Common myeloid progenitor, CD34-positive (primary cell): ENCODE data around the gene ACAP2.

Source experiments
- CTCF ChIA-PET: fragments of 350-600 bp; sonication (Branson Sonifier 250); formaldehyde crosslinking; loops from one replicate; lab custom pipeline; 2021; ENCODE audit warnings: antibody characterized with exemption; lab: Charles Lee
- POLR2A ChIA-PET: fragments of 350-600 bp; sonication (Branson Sonifier 250); formaldehyde crosslinking; loops from one replicate; lab custom pipeline; 2021; ENCODE audit warnings: antibody characterized with exemption; lab: Charles Lee
- DNase-seq, 3 donors: peaks; one replicate each; pipeline versions ENCODE4 v3.0.0 to v3.0.0-alpha.2; 2013
- H3K27ac ChIP-seq, 2 experiments: 1 replicate in 1 of 2; 2 replicates in 1 of 2; pipeline ENCODE4 v1.7.0; 2013; ENCODE audit warnings: inconsistent platforms in 2 of 2, low read length in 2 of 2, mild to moderate bottlenecking in 2 of 2, low read depth in 1 of 2, moderate library complexity in 1 of 2; ENCODE audit not compliant: severe bottlenecking in 2 of 2, insufficient read depth in 1 of 2, poor library complexity in 1 of 2
- H3K27me3 ChIP-seq, 5 experiments: replicated peaks in 2 of 5; 1 replicate in 3 of 5; 2 replicates in 2 of 5; pipeline versions ENCODE4 v1.6.1 to v1.7.0; 2013; ENCODE audit warnings: low read length in 4 of 5, mild to moderate bottlenecking in 2 of 5, moderate library complexity in 2 of 5, inconsistent platforms in 1 of 5; ENCODE audit not compliant: insufficient read depth in 5 of 5, control insufficient read depth in 4 of 5
- H3K36me3 ChIP-seq, 4 experiments: 1 replicate in 2 of 4; 2 replicates in 2 of 4; pipeline versions ENCODE4 v1.6.1 to v1.7.0; 2013; ENCODE audit warnings: low read length in 3 of 4, control low read depth in 1 of 4, mild to moderate bottlenecking in 1 of 4; ENCODE audit not compliant: control insufficient read depth in 4 of 4, insufficient read depth in 4 of 4
- H3K4me1 ChIP-seq, 4 experiments: 1 replicate in 3 of 4; 2 replicates in 1 of 4; pipeline versions ENCODE4 v1.6.1 to v1.7.1; 2013; ENCODE audit warnings: low read length in 3 of 4, mild to moderate bottlenecking in 3 of 4, control low read depth in 1 of 4, inconsistent platforms in 1 of 4, moderate library complexity in 1 of 4; ENCODE audit not compliant: control insufficient read depth in 4 of 4, insufficient read depth in 4 of 4; ENCODE audit errors: control extremely low read depth in 1 of 4
- H3K4me3 ChIP-seq, 7 experiments: 1 replicate in 4 of 7; 2 replicates in 3 of 7; pipeline versions ENCODE4 v1.5.1 to v1.7.0; 2013; ENCODE audit warnings: mild to moderate bottlenecking in 7 of 7, low read length in 6 of 7, moderate library complexity in 6 of 7, inconsistent platforms in 2 of 7, low read depth in 2 of 7, control low read depth in 1 of 7; ENCODE audit not compliant: insufficient read depth in 4 of 7, control insufficient read depth in 1 of 7; ENCODE audit errors: extremely low read depth in 1 of 7
- H3K9me3 ChIP-seq, 5 experiments: 1 replicate in 4 of 5; 2 replicates in 1 of 5; pipeline versions ENCODE4 v1.6.1 to v1.7.1; 2013; ENCODE audit warnings: low read length in 4 of 5, mild to moderate bottlenecking in 2 of 5, inconsistent platforms in 1 of 5, low read depth in 1 of 5, moderate library complexity in 1 of 5; ENCODE audit not compliant: control insufficient read depth in 4 of 5, insufficient read depth in 2 of 5; ENCODE audit errors: control extremely low read depth in 1 of 5
- WGBS: methylation state at CpG from one replicate; pipeline ENCODE4 v1.1.5; 2013; ENCODE audit not compliant: insufficient coverage; 5-methylcytosine and 5-hydroxymethylcytosine counted together

Gene ACAP2

DNA sequence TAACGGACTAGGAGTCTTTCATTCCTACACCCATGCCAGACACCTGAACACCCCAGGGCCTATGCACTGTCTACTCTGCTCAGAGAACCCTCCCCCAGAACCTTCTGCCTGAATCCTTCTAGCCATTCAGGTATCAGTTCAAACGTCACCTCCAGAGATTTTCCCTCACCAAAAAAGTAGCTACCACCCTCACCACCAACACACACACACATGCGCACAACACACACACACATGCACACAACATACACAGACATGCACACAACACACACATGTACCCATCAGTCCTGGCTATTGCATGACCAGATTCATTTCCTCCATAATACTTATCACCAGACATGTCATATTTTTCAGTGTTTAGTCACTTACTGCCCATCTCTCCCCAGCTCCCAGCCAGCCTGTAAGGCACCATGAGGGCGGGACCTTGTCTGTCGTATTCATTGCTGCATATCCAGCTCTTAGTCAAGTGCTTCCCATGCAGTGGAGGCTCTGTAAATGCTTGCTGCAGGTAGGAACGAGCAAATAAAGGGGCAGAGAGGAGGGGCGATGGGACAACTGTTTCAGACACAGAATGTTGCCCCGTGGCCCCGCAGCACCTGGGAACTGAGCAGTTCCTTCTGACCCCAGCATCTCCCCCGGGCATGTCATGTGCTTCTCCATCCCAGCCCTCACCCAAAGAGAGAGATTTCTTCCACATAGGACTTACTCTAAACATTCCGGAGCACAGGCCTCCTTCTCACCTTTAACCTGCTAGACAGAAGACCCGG lies 201.0 kb downstream of the ACAP2 start:
- WGBS, result 95% methylated on average over 11 of the region's 12 CpGs
- Histone ChIP-seq H3K36me3 (peaks cover 0 to 26% (median 3%) of the 10 kb centered on the region in 4 experiments), H3K27me3 (no peaks in the 10 kb centered on the region), H3K4me1 (peaks cover 0 to 21% (median 13%) of the 10 kb centered on the region in 4 experiments), H3K4me3 (no peak overlapping the region), H3K9me3 (peaks cover 0 to 8% (median 5%) of the 10 kb centered on the region in 5 experiments), H3K27ac (no peak overlapping the region)
- no peak for DNase-seq
- CTCF ChIA-PET, result interaction anchor here (1.0 to 2.1 kb wide), 7 partner anchors 9 to 122 kb away, joined by 3 to 7 read pairs (median 3); no protein-coding TSS in a partner anchor
- POLR2A ChIA-PET, result no interaction called here

DNA sequence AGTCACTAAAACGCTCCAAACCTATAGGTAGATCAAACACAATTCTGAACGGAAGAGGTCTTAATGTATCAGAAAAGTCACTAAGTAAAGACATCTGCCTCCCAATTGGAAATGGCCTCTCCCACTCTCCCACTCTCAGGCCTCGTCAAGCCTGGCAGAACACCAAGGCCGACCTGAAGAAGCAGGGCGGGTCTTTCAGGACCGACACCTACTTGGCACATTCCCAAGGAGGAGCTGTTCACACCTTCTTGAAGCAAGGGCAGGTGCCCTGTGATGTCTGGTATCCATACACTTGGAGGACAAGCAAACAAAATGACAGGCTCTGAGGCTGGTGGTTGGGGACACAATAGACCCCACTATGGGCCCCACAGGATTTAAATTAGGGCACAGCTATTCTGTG lies 201.9 kb downstream of the ACAP2 start:
- Histone ChIP-seq H3K4me1 (peaks cover 0 to 21% (median 13%) of the 10 kb centered on the region in 4 experiments), H3K9me3 (peaks cover 0 to 15% (median 8%) of the 10 kb centered on the region in 5 experiments), H3K27me3 (no peaks in the 10 kb centered on the region), H3K36me3 (peaks cover 0 to 26% (median 7%) of the 10 kb centered on the region in 4 experiments), H3K4me3 (no peak overlapping the region), H3K27ac (no peak overlapping the region)
- WGBS, result 100% methylated on average over 5 of the region's 6 CpGs
- DNase-seq, result no peak
- POLR2A ChIA-PET, result no interaction called here
- CTCF ChIA-PET, result interaction anchor here (1.1 to 2.1 kb wide), 6 partner anchors 16 to 570 kb away, joined by 3 to 7 read pairs (median 3); no protein-coding TSS in a partner anchor

DNA sequence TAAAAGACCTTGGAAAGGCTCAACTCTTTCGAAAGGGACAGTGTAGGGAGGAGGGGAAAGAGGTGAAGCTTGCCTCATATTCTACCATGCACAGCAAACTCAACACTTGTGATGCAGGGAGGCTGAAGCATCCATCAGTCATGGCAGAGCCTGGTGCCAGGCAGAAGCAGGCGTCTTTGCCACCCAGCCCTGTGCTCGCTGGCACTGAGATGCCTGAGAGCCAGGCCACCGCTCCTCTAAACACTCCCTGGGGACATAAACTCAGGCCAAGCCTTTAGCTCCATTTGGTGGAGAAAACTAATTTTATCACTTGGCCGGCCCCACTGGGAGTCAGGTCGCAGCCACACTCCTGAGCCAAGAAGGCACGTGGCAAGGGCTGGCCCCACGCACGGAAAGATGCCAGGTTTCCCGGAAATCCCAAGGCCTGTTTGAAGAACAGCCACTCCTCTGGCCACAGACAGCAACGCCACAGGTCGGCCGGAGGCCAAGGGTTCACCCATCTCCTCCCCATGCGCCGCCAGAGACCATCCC lies 202.6 kb downstream of the ACAP2 start:
- H3K36me3 ChIP-seq, result peaks cover 0 to 20% (median 7%) of the 10 kb centered on the region in 4 experiments
- H3K9me3 ChIP-seq, result peaks cover 0 to 17% (median 8%) of the 10 kb centered on the region in 5 experiments
- H3K27me3 ChIP-seq, result no peaks in the 10 kb centered on the region
- peaks cover 0 to 21% (median 13%) of the 10 kb centered on the region in 4 experiments for H3K4me1 ChIP-seq
- ChIA-PET CTCF (interaction anchor here (1.0 to 2.1 kb wide), 5 partner anchors 9 to 569 kb away, joined by 3 to 7 read pairs (median 3); no protein-coding TSS in a partner anchor), POLR2A (no interaction called here)
- H3K27ac ChIP-seq, result no peak overlapping the region
- DNase-seq, result no peak
- no peak overlapping the region for H3K4me3 ChIP-seq
- 99% methylated on average over 14 of the region's 15 CpGs for WGBS

DNA sequence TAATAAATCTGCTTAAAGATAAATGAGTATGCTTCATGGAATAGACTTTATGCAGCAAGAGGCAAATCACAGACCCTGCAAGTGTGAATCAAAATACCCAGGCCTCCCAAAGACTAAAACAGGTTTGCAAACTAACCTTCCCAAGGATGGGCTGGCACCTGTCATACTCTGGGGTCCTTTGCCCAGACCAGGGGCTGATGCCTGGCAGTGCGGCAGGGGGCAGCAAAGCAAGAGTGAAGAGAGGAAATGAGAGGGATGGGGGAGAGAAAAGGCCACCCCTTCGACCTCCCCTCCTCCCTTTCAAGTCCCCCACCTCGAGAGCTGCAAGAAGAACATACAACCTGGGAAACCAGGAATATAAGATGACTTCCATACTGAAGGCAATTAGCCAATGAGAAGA lies 203.7 kb downstream of the ACAP2 start:
- DNase-seq, result no peak
- peaks cover 0 to 21% (median 13%) of the 10 kb centered on the region in 4 experiments for H3K4me1 ChIP-seq
- peaks cover 0 to 17% (median 8%) of the 10 kb centered on the region in 5 experiments for H3K9me3 ChIP-seq
- no CpG with 5 or more reads among the region's 3 CpGs for WGBS
- ChIA-PET POLR2A (interaction anchor here (0.7 kb wide), 1 partner anchor 84 kb away, joined by 3 read pairs; no protein-coding TSS in a partner anchor), CTCF (interaction anchor here (1.1 kb wide), 1 partner anchor 12 kb away, joined by 3 read pairs; no protein-coding TSS in a partner anchor)
- H3K36me3 ChIP-seq, result peaks cover 0 to 20% (median 7%) of the 10 kb centered on the region in 4 experiments
- no peak overlapping the region for H3K27ac ChIP-seq
- H3K4me3 ChIP-seq, result no peak overlapping the region
- H3K27me3 ChIP-seq, result no peaks in the 10 kb centered on the region

DNA sequence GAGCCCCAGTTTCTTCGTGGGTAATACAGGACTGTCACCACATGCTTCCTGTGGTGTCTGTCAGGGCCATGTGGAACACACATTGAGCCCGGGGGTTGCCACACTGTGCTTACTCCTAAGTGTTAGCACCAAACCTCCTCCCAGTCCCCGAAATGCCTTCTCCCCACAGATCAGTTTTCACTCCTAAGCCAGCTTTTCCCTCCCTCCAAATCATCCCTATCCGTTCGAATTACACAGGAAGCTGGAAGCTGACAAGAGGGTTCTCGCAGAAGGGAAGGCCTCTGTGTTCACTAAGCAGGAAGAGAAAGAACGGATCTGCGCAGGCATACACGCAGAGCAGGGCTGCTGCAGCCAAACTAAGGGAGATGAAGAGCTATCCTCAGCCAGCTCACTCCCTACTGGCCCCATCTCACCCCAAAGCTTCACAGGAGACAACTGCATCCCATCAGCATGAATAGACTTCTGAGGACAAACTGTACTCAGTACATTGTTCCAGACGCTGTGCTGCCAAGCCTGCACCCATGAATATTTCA lies 204.2 kb downstream of the ACAP2 start:
- Histone ChIP-seq H3K9me3 (peaks cover 0 to 17% (median 8%) of the 10 kb centered on the region in 5 experiments), H3K27me3 (no peaks in the 10 kb centered on the region), H3K36me3 (peaks cover 0 to 20% (median 7%) of the 10 kb centered on the region in 4 experiments), H3K4me3 (no peak overlapping the region), H3K4me1 (peaks cover 0 to 16% (median 9%) of the 10 kb centered on the region in 4 experiments), H3K27ac (no peak overlapping the region)
- DNase-seq, result no peak
- POLR2A ChIA-PET, result interaction anchor here (0.7 kb wide), 1 partner anchor 83 kb away, joined by 3 read pairs; no protein-coding TSS in a partner anchor
- CTCF ChIA-PET, result interaction anchor here (1.1 kb wide), 1 partner anchor 11 kb away, joined by 3 read pairs; no protein-coding TSS in a partner anchor
- 76% methylated on average over 6 of the region's 10 CpGs for WGBS

DNA sequence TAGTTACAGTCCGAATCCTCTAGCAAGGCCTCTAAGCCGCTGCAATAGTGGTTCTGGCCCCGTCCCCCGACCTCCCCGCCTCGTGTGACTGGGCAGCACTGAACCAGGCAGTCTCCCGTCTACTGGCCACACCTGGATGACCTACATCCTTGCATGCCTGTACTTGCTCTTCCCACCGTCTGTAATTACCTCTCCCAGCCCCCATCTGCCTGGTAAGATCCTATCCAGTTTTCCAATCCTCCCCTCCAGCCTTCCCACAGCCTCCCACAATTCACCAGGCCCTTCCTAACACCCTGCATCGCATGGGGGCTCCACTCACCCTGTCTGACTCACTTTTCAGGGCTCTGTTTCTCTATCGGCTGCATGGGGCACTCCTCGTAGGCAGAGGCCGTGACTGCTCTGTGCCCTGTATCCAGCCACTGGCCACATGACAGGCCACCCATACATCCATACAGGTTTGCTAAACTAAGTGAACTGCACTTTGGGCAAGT lies 204.7 kb downstream of the ACAP2 start:
- POLR2A ChIA-PET, result interaction anchor here (0.7 kb wide), 1 partner anchor 83 kb away, joined by 3 read pairs; no protein-coding TSS in a partner anchor
- WGBS, result 98% methylated on average over 12 of the region's 12 CpGs
- CTCF ChIA-PET, result interaction anchor here (1.1 kb wide), 1 partner anchor 11 kb away, joined by 3 read pairs; no protein-coding TSS in a partner anchor

More for the DNA sequence above, 204.7 kb downstream of the ACAP2 start:
- Histone ChIP-seq H3K27me3 (no peaks in the 10 kb centered on the region), H3K36me3 (peaks cover 0 to 20% (median 7%) of the 10 kb centered on the region in 4 experiments), H3K4me3 (no peak overlapping the region), H3K9me3 (peaks cover 0 to 17% (median 8%) of the 10 kb centered on the region in 5 experiments), H3K4me1 (peaks cover 0 to 13% (median 5%) of the 10 kb centered on the region in 4 experiments), H3K27ac (no peak overlapping the region)
- no peak for DNase-seq
